Endothelial cell of umbilical vein (primary cell): Measurements from ENCODE around the gene AIF1. TPM values are rescaled to one million over a fixed set of nuclear protein-coding genes. Genes with fewer than 3 reads are reported as not detected.

Experiments used
- BruUV-seq: library from RNA; stranded (reverse); fragments of 400-500 nt; replicated peaks from 2 replicates; lab custom pipeline; 2021; lab: Mats Ljungman, UMichigan
- CTCF ChIA-PET: fragments of 300-600, 350-600 bp; sonication (Branson Sonifier 250); formaldehyde crosslinking; loops from one replicate; lab custom pipeline; 2021; ENCODE audit warnings: antibody characterized with exemption, inconsistent platforms; lab: Charles Lee
- POLR2A ChIA-PET: fragments of 300-600, 350-600 bp; sonication (Branson Sonifier 250); formaldehyde crosslinking; loops from one replicate; lab custom pipeline; 2021; ENCODE audit warnings: antibody characterized with exemption, inconsistent platforms; lab: Charles Lee
- DNase-seq: peaks from one replicate; pipeline ENCODE4 v3.0.0-alpha.2; 2011; ENCODE audit warnings: low read depth, low spot score
- FAIRE-seq: peaks from 2 replicates; lab custom pipeline; 2011; peaks lifted over from hg19 to GRCh38; lab: Jason Lieb, UNC
- H2AFZ ChIP-seq: 2 replicates; pipeline ENCODE4 v1.6.0; 2012; ENCODE audit warnings: low read depth, low read length, control low read depth, inconsistent platforms
- H3K27ac ChIP-seq: 2 replicates; pipeline ENCODE4 v1.5.1; 2011; ENCODE audit warnings: low read depth, mild to moderate bottlenecking, control low read depth, low read length, moderate library complexity; ENCODE audit not compliant: insufficient read depth
- H3K27me3 ChIP-seq, 2 experiments: 2 replicates each; pipeline versions ENCODE4 v1.6.0 to v1.6.1; 2011; ENCODE audit warnings: low read length in 2 of 2, mixed read lengths in 1 of 2; ENCODE audit not compliant: control insufficient read depth in 2 of 2, insufficient read depth in 2 of 2
- H3K36me3 ChIP-seq, 2 experiments: 2 replicates in 1 of 2; 3 replicates in 1 of 2; pipeline ENCODE4 v1.5.1; 2011; ENCODE audit warnings: low read length in 2 of 2, mild to moderate bottlenecking in 1 of 2, moderate library complexity in 1 of 2; ENCODE audit not compliant: control insufficient read depth in 2 of 2, insufficient read depth in 2 of 2; ENCODE audit errors: extremely low read depth in 1 of 2
- H3K4me1 ChIP-seq: 3 replicates; pipeline ENCODE4 v1.5.1; 2011; ENCODE audit warnings: mild to moderate bottlenecking, low read length; ENCODE audit not compliant: control insufficient read depth, insufficient read depth; ENCODE audit errors: extremely low read depth
- H3K4me2 ChIP-seq: 2 replicates; pipeline ENCODE4 v1.6.1; 2011; ENCODE audit warnings: low read length, control low read depth, mixed read lengths; ENCODE audit not compliant: insufficient read depth
- H3K4me3 ChIP-seq, 3 experiments: fragments of 200-600 bp in 1 of 3; sonication (generic), shearing (Covaris generic) in 1 of 3; replicated peaks in 1 of 3; 2 replicates each; pipeline ENCODE4 v1.5.1; 2011 to 2016; ENCODE audit warnings: control low read depth in 3 of 3, low read length in 3 of 3, mild to moderate bottlenecking in 2 of 3, inconsistent platforms in 1 of 3, low read depth in 1 of 3, moderate library complexity in 1 of 3; ENCODE audit not compliant: insufficient read depth in 1 of 3
- H3K79me2 ChIP-seq: 2 replicates; pipeline ENCODE4 v1.6.0; 2012; ENCODE audit warnings: low read length, inconsistent platforms; ENCODE audit not compliant: control insufficient read depth, insufficient read depth
- H3K9ac ChIP-seq: replicated peaks from 2 replicates; pipeline ENCODE3; 2011; ENCODE audit warnings: low read length, control low read depth; ENCODE audit not compliant: insufficient read depth; ENCODE audit errors: extremely low read depth
- H3K9me1 ChIP-seq: replicated peaks from 3 replicates; pipeline ENCODE4 v1.6.0; 2011; ENCODE audit warnings: mild to moderate bottlenecking, low read length; ENCODE audit not compliant: control insufficient read depth, insufficient read depth; ENCODE audit errors: extremely low read depth
- H3K9me3 ChIP-seq: replicated peaks from 2 replicates; pipeline ENCODE4 v1.5.1; 2012; ENCODE audit warnings: low read length, inconsistent platforms; ENCODE audit not compliant: control insufficient read depth, insufficient read depth
- H4K20me1 ChIP-seq: replicated peaks from 2 replicates; pipeline ENCODE3; 2011; ENCODE audit warnings: mild to moderate bottlenecking, low read length; ENCODE audit not compliant: control insufficient read depth, insufficient read depth; ENCODE audit errors: extremely low read depth
- EZH2 ChIP-seq: IDR thresholded peaks from 2 replicates; pipeline ENCODE4 v1.6.1; 2012; ENCODE audit warnings: borderline replicate concordance, low read depth, mild to moderate bottlenecking, moderate library complexity, low read length, inconsistent platforms; ENCODE audit not compliant: severe bottlenecking
- FOS ChIP-seq: IDR thresholded peaks from 2 replicates; pipeline ENCODE4 v1.6.1; 2011; ENCODE audit warnings: mild to moderate bottlenecking, low read length, moderate library complexity, borderline replicate concordance; ENCODE audit not compliant: insufficient read depth
- GATA2 ChIP-seq: IDR thresholded peaks from 2 replicates; pipeline ENCODE4 v1.7.0; 2011; ENCODE audit warnings: low read depth, mild to moderate bottlenecking, moderate library complexity, mixed read lengths, low read length; ENCODE audit not compliant: insufficient read length, insufficient read depth
- JUN ChIP-seq: IDR thresholded peaks from 2 replicates; pipeline ENCODE4 v1.6.1; 2011; ENCODE audit warnings: borderline replicate concordance, low read depth; ENCODE audit not compliant: insufficient read length, insufficient read depth
- MYC ChIP-seq: IDR thresholded peaks from one replicate; pipeline ENCODE4 v1.6.1; 2011; ENCODE audit warnings: mild to moderate bottlenecking, low read depth, low read length
- POLR2A ChIP-seq: IDR thresholded peaks from 2 replicates; pipeline ENCODE4 v1.6.1; 2012; ENCODE audit warnings: low read depth, mild to moderate bottlenecking, control low read depth, low read length
- POLR2AphosphoS5 ChIP-seq: IDR thresholded peaks from 2 replicates; pipeline ENCODE4 v1.6.1; 2012; ENCODE audit warnings: low read depth, mild to moderate bottlenecking, control low read depth, low read length, moderate library complexity; ENCODE audit not compliant: insufficient read depth
- dilution Hi-C: fragments of 300-500 bp; cut with MboI; formaldehyde crosslinking; loops from one replicate; pipeline ENCODE4 v1.15.0; 2019; ENCODE audit warnings: low sequenced_read_pairs; ENCODE audit not compliant: extremely low pct_ligation_motif_present
- intact Hi-C: fragments of 100-400 bp; cut with micrococcal nuclease; formaldehyde crosslinking; loops from one replicate; pipeline ENCODE4 v1.10.0; 2022
- polyA plus RNA-seq, 4 experiments: library from polyadenylated mRNA; depleted of rRNA in 3 of 4; stranded (reverse) in 3 of 4; unstranded in 1 of 4; fragments of >200 nt; gene quantifications; 2 replicates each; pipeline versions ENCODE4 v1.2.1 to v1.2.3, GENCODE V29; 2011 to 2012; ENCODE audit warnings: missing spikeins in 1 of 4
- total RNA-seq: library from RNA; stranded (reverse); gene quantifications from 2 replicates; pipeline ENCODE4 v1.2.3, GENCODE V29; 2021
- TF ChIP-seq, protein P1 (sequence below), 2 donors: IDR thresholded peaks; 1 replicate in 1 of 2; 2 replicates in 1 of 2; pipeline ENCODE4 v1.5.1; 2011; ENCODE audit warnings: low read length in 2 of 2, mild to moderate bottlenecking in 2 of 2, moderate library complexity in 2 of 2, control low read depth in 1 of 2, inconsistent platforms in 1 of 2, low read depth in 1 of 2; ENCODE audit not compliant: insufficient read depth in 1 of 2; ENCODE audit errors: extremely low read depth in 1 of 2
- TF ChIP-seq, protein P2 (sequence below): IDR thresholded peaks from 2 replicates; pipeline ENCODE4 v1.6.1; 2011; ENCODE audit not compliant: insufficient read depth, insufficient read length

Gene AIF1
- total and polyA plus RNA-seq, 2 donors (not counting 3 experiments of a cell fraction or from before 2014, with no cell fraction given): not detected

DNA sequence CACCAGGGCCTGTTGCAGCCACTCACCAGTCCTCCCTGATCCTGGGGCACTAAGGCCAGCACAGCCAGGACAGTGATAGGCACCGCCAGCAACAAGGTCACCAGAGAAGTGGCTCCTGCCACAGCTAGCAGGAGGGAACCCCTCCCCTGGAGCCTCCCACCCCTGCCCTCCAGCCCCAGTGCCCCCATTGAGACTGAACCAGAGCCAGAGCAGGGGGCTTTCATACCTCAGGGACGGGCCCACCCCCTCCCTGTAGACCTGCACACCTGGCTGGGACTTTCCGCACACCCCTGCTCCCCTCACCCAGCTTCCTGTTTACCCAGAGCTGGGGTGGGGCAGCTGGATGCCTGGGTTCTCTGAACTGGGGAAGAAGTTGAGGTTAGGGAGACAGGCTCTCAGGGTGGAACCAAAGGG, 32.8 kb upstream of the AIF1 start, which contains the start of gene LTB:
Gene LTB (minus strand): TSS at position 195 of the 414 bp plus-strand sequence. CDS start 7 bp downstream, at position 188.
- Histone ChIP-seq H3K9ac (peak within 1 kb of the TSS; percentile 71), H3K9me1 (no peaks in the 10 kb centered on the region), H3K36me3 (no peaks in the 10 kb centered on the region), H3K27ac (peak within 1 kb of the TSS; percentile 55), H3K4me1 (peaks cover 16% of the 10 kb centered on the region), H3K4me3 (peak within 1 kb of the TSS; percentile 56 to 71 (median 70)), H3K27me3 (no peaks in the 10 kb centered on the region), H3K4me2 (peak within 1 kb of the TSS; percentile 78), H3K9me3 (no peaks in the 10 kb centered on the region), H3K79me2 (peaks cover 10% of the 10 kb centered on the region), H2AFZ (peak within 1 kb of the TSS; percentile 40), H4K20me1 (no peaks in the 10 kb centered on the region)
- dilution Hi-C loops (no loop called here), intact Hi-C loops (no loop called here)
- ChIA-PET POLR2A (no interaction called here), CTCF (interaction anchor here (17.0 to 32.6 kb wide), 2 partner anchors 13 to 26 kb away, joined by 286 to 1517 read pairs; partner anchors contain the start of genes ATP6V1G2, DDX39B, NCR3 and NFKBIL1)
- DNase-seq (no peak), FAIRE-seq (no peak)
- no TSS peak for BruUV-seq
- TF ChIP-seq, protein P1, sequence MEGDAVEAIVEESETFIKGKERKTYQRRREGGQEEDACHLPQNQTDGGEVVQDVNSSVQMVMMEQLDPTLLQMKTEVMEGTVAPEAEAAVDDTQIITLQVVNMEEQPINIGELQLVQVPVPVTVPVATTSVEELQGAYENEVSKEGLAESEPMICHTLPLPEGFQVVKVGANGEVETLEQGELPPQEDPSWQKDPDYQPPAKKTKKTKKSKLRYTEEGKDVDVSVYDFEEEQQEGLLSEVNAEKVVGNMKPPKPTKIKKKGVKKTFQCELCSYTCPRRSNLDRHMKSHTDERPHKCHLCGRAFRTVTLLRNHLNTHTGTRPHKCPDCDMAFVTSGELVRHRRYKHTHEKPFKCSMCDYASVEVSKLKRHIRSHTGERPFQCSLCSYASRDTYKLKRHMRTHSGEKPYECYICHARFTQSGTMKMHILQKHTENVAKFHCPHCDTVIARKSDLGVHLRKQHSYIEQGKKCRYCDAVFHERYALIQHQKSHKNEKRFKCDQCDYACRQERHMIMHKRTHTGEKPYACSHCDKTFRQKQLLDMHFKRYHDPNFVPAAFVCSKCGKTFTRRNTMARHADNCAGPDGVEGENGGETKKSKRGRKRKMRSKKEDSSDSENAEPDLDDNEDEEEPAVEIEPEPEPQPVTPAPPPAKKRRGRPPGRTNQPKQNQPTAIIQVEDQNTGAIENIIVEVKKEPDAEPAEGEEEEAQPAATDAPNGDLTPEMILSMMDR (IDR thresholded peaks at IDR 0.05; ENCODE audit: extremely low read depth in 1 of 2, insufficient read depth in 1 of 2, low read depth in 1 of 2, low read length in 2 of 2): no peak
- TF ChIP-seq JUN (no peak), EZH2 (no peak), FOS (no peak), MYC (no peak), POLR2AphosphoS5 (no peak), POLR2A (no peak), GATA2 (no peak)
- TF ChIP-seq, protein P2, sequence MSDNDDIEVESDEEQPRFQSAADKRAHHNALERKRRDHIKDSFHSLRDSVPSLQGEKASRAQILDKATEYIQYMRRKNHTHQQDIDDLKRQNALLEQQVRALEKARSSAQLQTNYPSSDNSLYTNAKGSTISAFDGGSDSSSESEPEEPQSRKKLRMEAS: no peak
